Measurements from ENCODE around the gene ODAD2.

The ODAD2 gene

GRCh38 chr10:27833792-27834191 is 165.1 kb downstream of the ODAD2 start:
- DNase-seq: no peak

GRCh38 chr10:27832826-27833225 is 166.1 kb downstream of the ODAD2 start:
- no peak for DNase-seq

GRCh38 chr10:27826369-27826768 is 172.5 kb downstream of the ODAD2 start:
- DNase-seq: no peak

GRCh38 chr10:27822301-27822700 is 176.6 kb downstream of the ODAD2 start:
- no peak for DNase-seq

GRCh38 chr10:27820637-27821036 is 178.2 kb downstream of the ODAD2 start:
- DNase-seq: no peak

GRCh38 chr10:27819781-27820531 is 178.9 kb downstream of the ODAD2 start:
- DNase-seq: no peak

GRCh38 chr10:27816320-27816719 is 182.6 kb downstream of the ODAD2 start:
- DNase-seq: no peak

- DNase-seq: no peak
Observed at GRCh38 chr10:27815846-27816245, 183.0 kb downstream of the ODAD2 start.

- DNase-seq: no peak
Observed at GRCh38 chr10:27815261-27815660, 183.6 kb downstream of the ODAD2 start.

GRCh38 chr10:27805180-27805579 is 193.7 kb downstream of the ODAD2 start:
- no peak for DNase-seq

GRCh38 chr10:27804136-27804535 is 194.7 kb downstream of the ODAD2 start:
- no peak for DNase-seq

GRCh38 chr10:27801171-27801785 is 197.6 kb downstream of the ODAD2 start:
- no peak for DNase-seq

- DNase-seq: no peak
Observed at GRCh38 chr10:27799046-27799445, 199.8 kb downstream of the ODAD2 start.

GRCh38 chr10:27794157-27794556 is 204.7 kb downstream of the ODAD2 start:
- DNase-seq: no peak

GRCh38 chr10:27792216-27792615 is 206.7 kb downstream of the ODAD2 start:
- no peak for DNase-seq

GRCh38 chr10:27784272-27784671 is 214.6 kb downstream of the ODAD2 start:
- DNase-seq: no peak

- DNase-seq: no peak
Observed at GRCh38 chr10:27783660-27784059, 215.2 kb downstream of the ODAD2 start.

GRCh38 chr10:27779462-27780015 is 219.3 kb downstream of the ODAD2 start:
- DNase-seq: no peak

GRCh38 chr10:27774831-27775230 is 224.0 kb downstream of the ODAD2 start:
- no peak for DNase-seq

GRCh38 chr10:27771231-27771630 is 227.6 kb downstream of the ODAD2 start:
- no peak for DNase-seq

GRCh38 chr10:27770181-27770580 is 228.7 kb downstream of the ODAD2 start:
- DNase-seq: no peak

Data from DMS79 treated with DMSO at 0.1 percent for 48 hours (cell line).